HEK293T (cell line): Measurements from ENCODE around the gene GPR63.

Experiments used
- CTBP1 ChIP-seq: fragments of 450-650 bp; IDR thresholded peaks from 2 replicates; pipeline ENCODE4 v1.6.1; 2016; ENCODE audit warnings: borderline replicate concordance
- FOXK2 ChIP-seq: fragments of 450-650 bp; IDR thresholded peaks from 2 replicates; pipeline ENCODE4 v1.6.1; 2016; ENCODE audit warnings: mild to moderate bottlenecking
- HDGF ChIP-seq: fragments of 450-650 bp; IDR thresholded peaks from 2 replicates; pipeline ENCODE4 v1.6.1; 2017; ENCODE audit warnings: antibody characterized with exemption, borderline replicate concordance
- SUZ12 ChIP-seq: fragments of 450-650 bp; IDR thresholded peaks from 2 replicates; pipeline ENCODE4 v1.6.1; 2016; ENCODE audit warnings: mild to moderate bottlenecking

DNA sequence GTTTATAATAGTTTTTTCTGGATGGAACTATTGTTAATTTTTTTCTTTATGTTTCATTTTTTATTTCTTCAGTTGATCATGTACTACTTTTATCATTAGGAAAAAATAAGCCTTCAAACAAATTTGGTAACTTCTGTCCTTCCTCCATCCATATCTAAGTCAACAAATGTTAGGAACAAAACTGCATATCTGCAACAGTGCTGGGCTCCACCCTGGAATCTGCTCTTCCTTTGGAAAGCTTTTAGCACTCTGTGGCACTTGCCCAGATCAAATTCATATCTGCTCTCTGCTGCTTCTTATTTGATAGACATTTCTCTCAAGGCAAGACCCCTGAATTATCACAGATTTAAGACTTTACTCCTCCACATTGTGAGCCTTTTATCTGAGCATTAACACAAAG is 24.3 kb upstream of the GPR63 start:
- TF ChIP-seq FOXK2 (no peak), SUZ12 (no peak), HDGF (no peak), CTBP1 (no peak)
